ENCODE data around the gene REPIN1.

The REPIN1 gene

GRCh38 chr7:150368096-150368883, at the start of gene REPIN1:
Gene REPIN1 (plus strand): TSS chr7:150368822. CDS start chr7:150369712, 890 bp downstream.
- DNase-seq (ENCODE audit: low spot score): peak; percentile 95

GRCh38 chr7:150321788-150322113, 46.9 kb upstream of the REPIN1 start:
- DNase-seq (ENCODE audit: low spot score): no peak

DNA sequence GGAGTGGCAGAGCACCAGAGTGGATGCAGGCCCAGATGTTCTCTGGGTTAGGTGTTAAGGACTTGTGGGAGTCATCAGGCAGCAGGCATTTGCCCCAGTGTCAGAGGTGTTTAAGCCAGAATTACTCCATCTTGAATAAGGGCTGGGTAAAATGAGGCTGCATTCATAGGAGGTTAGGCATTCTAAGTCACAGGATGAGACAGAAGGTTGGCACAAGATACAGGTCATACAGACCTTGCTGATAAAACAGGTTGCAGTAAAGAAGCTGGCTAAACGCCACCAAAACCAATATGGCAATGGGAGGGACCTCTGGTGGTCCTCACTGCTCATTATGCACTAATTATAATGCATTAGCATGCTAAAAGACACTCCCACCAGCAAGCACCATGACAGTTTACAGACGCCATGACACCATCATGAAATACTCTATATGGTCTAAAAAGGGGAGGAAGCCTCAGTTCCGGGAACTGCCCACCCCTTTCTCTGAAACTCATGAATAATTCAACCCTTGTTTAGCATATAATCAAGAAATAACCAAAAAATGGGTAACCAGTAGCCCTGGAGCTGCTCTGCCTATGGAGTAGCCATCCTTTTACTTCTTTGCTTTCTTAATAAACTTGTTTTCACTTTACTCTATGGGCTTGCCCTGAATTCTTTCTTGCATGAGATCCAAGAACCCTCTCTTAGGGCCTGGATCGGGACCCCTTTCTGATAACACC, 46.3 kb upstream of the REPIN1 start:
- no peak for DNase-seq (ENCODE audit: low spot score)

DNA sequence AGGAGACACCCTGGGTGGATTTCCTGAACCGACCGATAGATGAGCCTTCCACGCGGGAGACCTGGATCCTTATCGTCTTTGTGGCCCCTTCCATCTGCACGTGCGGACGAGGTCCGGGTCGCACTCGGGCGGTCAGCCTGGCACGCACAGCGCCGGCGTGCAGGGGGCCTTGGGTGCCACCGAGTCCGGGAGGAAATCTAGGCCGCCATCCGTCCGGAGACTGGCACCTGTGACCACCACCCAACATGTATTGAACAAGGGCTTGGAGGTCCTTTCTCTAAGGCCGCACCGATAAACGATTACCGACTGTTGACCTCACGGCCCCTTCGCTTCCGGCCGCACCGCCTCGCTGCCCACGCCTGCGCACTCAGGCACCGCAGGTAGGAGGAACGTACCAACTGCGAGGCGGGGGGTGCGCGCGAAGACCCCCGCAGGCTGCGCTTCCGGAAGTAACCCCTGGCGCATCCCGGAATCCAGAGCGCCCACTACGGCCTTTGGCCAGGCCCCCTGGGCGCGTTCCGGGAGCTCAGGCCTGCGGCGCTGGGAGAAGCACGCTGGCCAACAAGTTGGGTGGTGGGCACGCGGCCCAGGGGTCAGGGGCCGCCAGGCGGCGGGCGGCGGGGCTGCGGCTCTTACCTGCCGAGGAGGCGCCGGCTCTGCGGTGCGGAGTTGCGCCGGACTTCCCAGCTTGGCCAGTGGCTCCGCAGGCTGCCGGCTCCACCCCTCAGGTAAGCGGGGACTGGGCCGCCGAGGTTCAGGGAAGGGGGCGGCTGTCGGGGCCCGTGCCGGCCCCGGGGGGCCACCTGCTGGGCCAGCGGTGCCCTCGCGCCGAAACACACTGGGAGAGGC, 45.6 kb upstream of the REPIN1 start, which contains the start of the genes ACTR3C and LRRC61:
TSS of gene ACTR3C (minus strand) at position 713 of the 849 bp plus-strand sequence. CDS start 28,249 bp downstream, outside the sequence.
TSS of gene LRRC61 (plus strand) at position 523 of the 849 bp plus-strand sequence. CDS start 13,507 bp downstream, outside the sequence.
- DNase-seq (ENCODE audit: low spot score): peak; percentile 75

DNA sequence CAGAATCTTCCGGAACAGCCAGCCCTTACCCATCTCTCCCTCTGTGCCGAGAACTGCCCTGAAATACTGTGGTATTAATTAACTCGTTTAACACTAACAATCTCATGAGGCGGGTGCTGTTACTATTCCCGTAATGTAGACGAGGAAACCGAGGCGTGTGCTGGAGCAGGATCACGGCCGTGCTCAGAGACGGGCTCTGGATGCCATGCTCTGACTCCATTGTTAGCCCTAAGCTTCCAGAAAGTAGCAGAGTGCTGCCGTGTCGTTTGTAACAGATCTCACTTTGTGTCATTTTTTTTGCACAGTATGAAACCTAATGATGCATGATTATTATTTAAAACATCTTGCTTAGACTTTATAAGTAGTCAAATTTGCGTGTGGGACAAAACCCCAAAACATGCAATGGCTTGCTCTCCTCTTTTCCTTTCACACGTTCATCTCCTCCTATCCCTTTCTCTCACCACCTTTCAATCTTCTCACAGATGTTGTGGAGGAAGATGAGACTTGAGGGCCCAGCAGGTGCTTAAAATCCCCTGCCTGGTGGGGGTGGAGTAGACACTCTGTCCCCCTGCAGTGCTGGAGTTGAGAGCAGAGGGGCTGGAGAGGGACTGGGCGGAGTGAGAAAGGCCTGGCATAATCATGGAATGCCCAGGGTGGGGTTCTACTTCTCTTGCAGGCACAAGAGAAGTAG, 44.8 kb upstream of the REPIN1 start:
- DNase-seq (ENCODE audit: low spot score): no peak

DNA sequence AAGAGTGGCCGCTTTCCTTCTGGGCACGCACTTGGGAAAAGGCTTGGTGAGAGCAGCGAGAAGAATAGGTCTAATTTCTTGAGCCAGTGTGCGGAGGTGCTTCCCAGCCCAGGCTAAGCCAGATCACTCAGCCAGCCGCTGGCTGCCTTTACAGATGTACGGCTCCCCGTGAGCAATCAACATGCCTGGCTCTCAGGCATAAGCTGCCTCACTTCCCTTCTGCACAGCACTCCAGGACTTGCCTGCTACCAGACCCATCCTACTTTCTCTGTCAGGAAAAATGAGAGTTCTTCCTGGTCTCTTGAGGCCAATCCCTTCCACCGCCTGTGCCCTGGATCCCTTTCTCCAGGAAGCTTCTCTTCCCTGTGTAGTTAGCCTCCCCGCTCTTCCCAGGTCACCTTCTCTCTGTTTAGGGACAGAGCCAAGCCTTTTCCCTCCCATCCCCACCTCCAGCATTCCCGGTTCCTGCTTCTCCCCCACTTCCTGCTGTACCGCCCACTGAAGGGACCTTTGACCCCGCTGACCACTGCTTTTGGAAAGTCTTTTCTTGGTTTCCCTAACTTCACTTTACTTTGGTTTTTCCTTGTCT, 44.2 kb upstream of the REPIN1 start:
- DNase-seq (ENCODE audit: low spot score): no peak

- no peak for DNase-seq (ENCODE audit: low spot score)
Measured at GRCh38 chr7:150325110-150325611, 43.5 kb upstream of the REPIN1 start.

GRCh38 chr7:150325901-150326300, 42.7 kb upstream of the REPIN1 start:
- no peak for DNase-seq (ENCODE audit: low spot score)

GRCh38 chr7:150326657-150327268, 41.9 kb upstream of the REPIN1 start:
- DNase-seq (ENCODE audit: low spot score): no peak

- DNase-seq (ENCODE audit: low spot score): no peak
Measured at GRCh38 chr7:150327308-150327707, 41.3 kb upstream of the REPIN1 start.

GRCh38 chr7:150329331-150330120, 39.1 kb upstream of the REPIN1 start:
- DNase-seq (ENCODE audit: low spot score): no peak

- DNase-seq (ENCODE audit: low spot score): no peak
Measured at GRCh38 chr7:150330211-150330885, 38.3 kb upstream of the REPIN1 start.

- no peak for DNase-seq (ENCODE audit: low spot score)
Measured at GRCh38 chr7:150332852-150333635, 35.6 kb upstream of the REPIN1 start.

DNA sequence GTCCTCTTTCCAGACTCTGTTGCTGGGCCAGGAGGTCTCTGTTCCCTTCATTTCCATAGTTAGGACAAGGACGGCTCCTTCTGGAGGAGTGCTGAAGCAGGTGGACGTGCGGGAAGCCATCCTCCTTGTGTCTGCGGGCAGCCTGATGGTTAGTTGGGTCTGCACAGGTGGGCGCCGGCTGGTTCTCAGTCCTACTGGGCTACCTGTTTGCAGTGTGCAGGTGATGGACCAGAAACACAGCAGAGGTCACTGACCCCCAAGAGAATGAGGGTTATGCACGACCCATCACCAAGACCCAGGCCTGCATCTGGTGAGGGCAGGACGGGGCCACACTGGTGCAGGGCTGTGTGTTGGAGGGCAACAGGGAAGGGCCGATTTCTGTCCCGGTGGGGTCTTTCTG, 35.0 kb upstream of the REPIN1 start:
- DNase-seq (ENCODE audit: low spot score): no peak

- DNase-seq (ENCODE audit: low spot score): no peak
Measured at GRCh38 chr7:150334108-150334507, 34.5 kb upstream of the REPIN1 start.

DNA sequence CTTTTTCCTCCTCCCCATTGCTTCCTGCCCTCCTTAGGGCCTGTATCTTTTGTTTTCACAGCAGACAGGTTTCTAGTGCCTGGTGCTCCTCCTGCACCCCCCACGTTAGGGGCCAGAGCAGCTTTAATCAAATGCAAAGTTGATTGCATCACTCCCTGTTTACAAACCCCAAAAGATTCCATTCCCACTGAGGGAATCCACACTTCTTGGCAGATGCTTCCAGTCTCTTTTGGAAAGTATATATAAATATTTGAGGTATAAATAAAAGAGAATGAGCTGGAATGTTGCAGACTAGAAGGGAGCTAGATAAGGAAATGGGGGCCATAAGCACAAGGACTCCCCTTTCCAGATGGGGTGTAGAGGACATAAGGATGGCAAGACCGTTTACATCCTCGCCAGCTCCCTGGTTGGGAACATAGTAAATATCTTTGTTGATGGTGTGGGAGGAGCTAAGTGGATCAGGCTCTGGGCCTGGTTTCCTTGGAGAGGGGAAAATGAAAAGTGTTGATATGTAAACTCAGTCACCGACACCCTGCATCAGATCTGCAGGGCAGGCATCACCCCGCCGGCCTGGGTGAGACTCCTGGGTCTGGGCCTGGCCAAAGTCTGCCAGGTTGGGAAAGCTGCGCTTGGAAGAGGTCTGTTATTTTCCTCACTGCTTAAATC, 33.4 kb upstream of the REPIN1 start:
- DNase-seq (ENCODE audit: low spot score): no peak

DNA sequence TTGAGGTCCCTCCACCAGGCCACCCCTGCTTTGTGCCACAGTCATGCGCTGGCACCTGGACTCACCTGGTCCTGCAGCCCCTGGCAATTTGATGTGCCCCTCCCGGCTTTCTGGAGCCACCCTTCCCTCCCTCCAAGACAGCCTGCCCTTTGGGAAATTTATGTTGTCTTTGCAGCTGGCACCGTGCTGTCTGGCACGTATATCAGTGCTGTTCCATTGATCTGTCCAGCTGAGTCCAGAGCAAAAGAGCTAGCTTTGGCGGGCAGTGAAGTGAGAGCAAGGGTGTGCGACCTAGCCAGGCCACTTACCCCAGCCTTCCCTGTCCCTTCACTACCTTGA, 32.9 kb upstream of the REPIN1 start:
- DNase-seq (ENCODE audit: low spot score): no peak

GRCh38 chr7:150336746-150337145, 31.9 kb upstream of the REPIN1 start:
- DNase-seq (ENCODE audit: low spot score): no peak

All from ecto neural progenitor cell (in vitro differentiated cells).